IMR-90 (cell line): ENCODE data around the gene ALAD. TPM values are rescaled to one million over a fixed set of nuclear protein-coding genes. Genes with fewer than 3 reads are reported as not detected.

Experiments
- ATAC-seq: fragments of 200-7000 bp; cut with Tn5 transposase; 2 replicates; pipeline ENCODE4 v1.9.1; 2020; ENCODE audit warnings: low read depth, mild to moderate bottlenecking, moderate library complexity
- BruUV-seq: library from RNA; stranded (reverse); fragments of 400-500 nt; replicated peaks from 2 replicates; lab custom pipeline; 2021; lab: Mats Ljungman, UMichigan
- CTCF ChIA-PET: fragments of 300-600 bp; formaldehyde crosslinking; extraction: SDS; loops from one replicate; lab custom pipeline; 2021; ENCODE audit warnings: antibody characterized with exemption; lab: Yijun Ruan, JAX
- POLR2A ChIA-PET: fragments of 300-600 bp; sonication (Branson Sonifier 250); formaldehyde crosslinking; loops from one replicate; lab custom pipeline; 2022; ENCODE audit warnings: antibody characterized with exemption; ENCODE audit not compliant: unreplicated experiment; lab: Charles Lee
- DNase-seq: peaks from one replicate; pipeline ENCODE4 v3.0.0; 2013
- H2AFZ ChIP-seq: replicated peaks from 2 replicates; pipeline ENCODE3; 2013; ENCODE audit warnings: low read length, mild to moderate bottlenecking; ENCODE audit not compliant: poor library complexity
- H2AK5ac ChIP-seq: 2 replicates; pipeline ENCODE4 v1.6.1; 2013; ENCODE audit warnings: low read depth, low read length, inconsistent platforms
- H2AK9ac ChIP-seq: replicated peaks from 2 replicates; pipeline ENCODE3; 2013; ENCODE audit warnings: mild to moderate bottlenecking, low read depth, low read length, moderate library complexity; ENCODE audit not compliant: poor library complexity
- H2BK120ac ChIP-seq: 2 replicates; pipeline ENCODE4 v1.6.1; 2013; ENCODE audit warnings: low read depth, low read length, inconsistent platforms
- H2BK15ac ChIP-seq: 3 replicates; pipeline ENCODE4 v1.6.1; 2013; ENCODE audit warnings: low read depth, low read length, inconsistent platforms
- H2BK20ac ChIP-seq: 2 replicates; pipeline ENCODE4 v1.6.1; 2013; ENCODE audit warnings: low read depth, mild to moderate bottlenecking, inconsistent platforms, low read length, moderate library complexity
- H2BK5ac ChIP-seq: 2 replicates; pipeline ENCODE4 v1.6.1; 2013; ENCODE audit warnings: mild to moderate bottlenecking, low read depth, low read length, inconsistent platforms; ENCODE audit not compliant: poor library complexity, severe bottlenecking
- H3K14ac ChIP-seq: replicated peaks from 2 replicates; pipeline ENCODE4 v1.6.1; 2013; ENCODE audit warnings: low read depth, low read length, inconsistent platforms
- H3K18ac ChIP-seq: 2 replicates; pipeline ENCODE4 v1.6.1; 2013; ENCODE audit warnings: low read depth, low read length, control low read depth
- H3K23ac ChIP-seq: 2 replicates; pipeline ENCODE4 v1.6.1; 2013; ENCODE audit warnings: low read depth, low read length, inconsistent platforms
- H3K27ac ChIP-seq: 2 replicates; pipeline ENCODE4 v1.5.1; 2013; ENCODE audit warnings: mild to moderate bottlenecking, control low read depth, low read length; ENCODE audit not compliant: insufficient read depth
- H3K27me3 ChIP-seq: 2 replicates; pipeline ENCODE4 v1.6.1; 2013; ENCODE audit warnings: low read length; ENCODE audit not compliant: control insufficient read depth, insufficient read depth
- H3K36me3 ChIP-seq: 2 replicates; pipeline ENCODE4 v1.6.1; 2013; ENCODE audit warnings: low read length, mixed read lengths; ENCODE audit not compliant: control insufficient read depth, insufficient read depth
- H3K4ac ChIP-seq: 2 replicates; pipeline ENCODE4 v1.6.1; 2013; ENCODE audit warnings: low read depth, low read length, inconsistent platforms
- H3K4me1 ChIP-seq: 2 replicates; pipeline ENCODE4 v1.6.1; 2013; ENCODE audit warnings: low read length, mixed read lengths; ENCODE audit not compliant: control insufficient read depth, insufficient read depth
- H3K4me2 ChIP-seq: 2 replicates; pipeline ENCODE4 v1.6.1; 2013; ENCODE audit warnings: low read depth, mild to moderate bottlenecking, control low read depth, low read length, moderate library complexity
- H3K4me3 ChIP-seq: 2 replicates; pipeline ENCODE4 v1.5.1; 2013; ENCODE audit warnings: low read depth, mild to moderate bottlenecking, control low read depth, low read length, moderate library complexity; ENCODE audit not compliant: insufficient read depth
- H3K56ac ChIP-seq: 2 replicates; pipeline ENCODE4 v1.6.1; 2013; ENCODE audit warnings: low read length, inconsistent platforms; ENCODE audit not compliant: insufficient read depth; ENCODE audit errors: extremely low read depth
- H3K79me1 ChIP-seq, 2 experiments: 2 replicates each; pipeline ENCODE4 v1.6.1; 2013; ENCODE audit warnings: low read length in 2 of 2, inconsistent platforms in 1 of 2, low read depth in 1 of 2
- H3K9ac ChIP-seq: 2 replicates; pipeline ENCODE4 v1.6.1; 2013; ENCODE audit warnings: low read depth, low read length, control low read depth
- H3K9me1 ChIP-seq: 2 replicates; pipeline ENCODE4 v1.6.1; 2013; ENCODE audit warnings: low read length, inconsistent platforms; ENCODE audit not compliant: insufficient read depth
- H3K9me3 ChIP-seq: 2 replicates; pipeline ENCODE4 v1.6.1; 2013; ENCODE audit warnings: low read length; ENCODE audit not compliant: control insufficient read depth, insufficient read depth
- H4K20me1 ChIP-seq: 2 replicates; pipeline ENCODE4 v1.6.1; 2013; ENCODE audit warnings: low read length, inconsistent platforms; ENCODE audit not compliant: insufficient read depth
- H4K5ac ChIP-seq: 2 replicates; pipeline ENCODE4 v1.6.1; 2013; ENCODE audit warnings: mild to moderate bottlenecking, low read depth, low read length, control low read depth
- H4K8ac ChIP-seq, 2 experiments: 2 replicates each; pipeline ENCODE4 v1.6.1; 2013; ENCODE audit warnings: low read depth in 2 of 2, low read length in 2 of 2, control low read depth in 1 of 2, inconsistent platforms in 1 of 2
- H4K91ac ChIP-seq: 2 replicates; pipeline ENCODE4 v1.6.1; 2013; ENCODE audit warnings: low read depth, low read length, inconsistent platforms; ENCODE audit not compliant: insufficient read depth
- BHLHE40 ChIP-seq: fragments of 150-350 bp; IDR thresholded peaks from 2 replicates; pipeline ENCODE4 v1.6.1; 2016; ENCODE audit warnings: mild to moderate bottlenecking, low read depth, low read length
- CEBPB ChIP-seq: IDR thresholded peaks from 2 replicates; pipeline ENCODE4 v1.6.1; 2012; ENCODE audit warnings: low read depth, low read length, improper control_type of control experiment
- CHD1 ChIP-seq: IDR thresholded peaks from 2 replicates; pipeline ENCODE4 v1.6.1; 2012; ENCODE audit warnings: low read depth, low read length, improper control_type of control experiment
- FOS ChIP-seq: fragments of 150-350 bp; IDR thresholded peaks from 2 replicates; pipeline ENCODE4 v1.6.1; 2016; ENCODE audit warnings: low read depth, low read length
- MAZ ChIP-seq: IDR thresholded peaks from 2 replicates; pipeline ENCODE4 v1.6.1; 2012; ENCODE audit warnings: low read depth, mild to moderate bottlenecking, low read length, improper control_type of control experiment, moderate library complexity, borderline replicate concordance
- MXI1 ChIP-seq: IDR thresholded peaks from 2 replicates; pipeline ENCODE4 v1.6.1; 2012; ENCODE audit warnings: low read depth, mild to moderate bottlenecking, low read length, moderate library complexity, borderline replicate concordance
- NFE2L2 ChIP-seq: fragments of 150-350 bp; IDR thresholded peaks from 2 replicates; pipeline ENCODE4 v1.6.1; 2016; ENCODE audit warnings: low read depth, mild to moderate bottlenecking, low read length
- RAD21 ChIP-seq: IDR thresholded peaks from 2 replicates; pipeline ENCODE4 v1.6.1; 2012; ENCODE audit warnings: low read length, improper control_type of control experiment
- RCOR1 ChIP-seq: IDR thresholded peaks from 2 replicates; pipeline ENCODE4 v1.6.1; 2012; ENCODE audit warnings: mild to moderate bottlenecking, low read length, improper control_type of control experiment; ENCODE audit not compliant: insufficient replicate concordance
- RFX5 ChIP-seq: IDR thresholded peaks from 2 replicates; pipeline ENCODE4 v1.8.0; 2012; ENCODE audit warnings: low read depth, mild to moderate bottlenecking, low read length, moderate library complexity
- SMC3 ChIP-seq: fragments of 150-350 bp; IDR thresholded peaks from 2 replicates; pipeline ENCODE4 v1.6.1; 2016; ENCODE audit warnings: low read depth, mild to moderate bottlenecking, antibody characterized with exemption, low read length, moderate library complexity
- WGBS, 2 experiments: methylation state at CpG; one replicate each; pipeline versions ENCODE4 v1.1.5 to v1.1.7; 2013; ENCODE audit warnings: missing lambda C conversion rate in 2 of 2; ENCODE audit not compliant: insufficient read length in 1 of 2; ENCODE audit errors: extremely low coverage in 2 of 2; 5-methylcytosine and 5-hydroxymethylcytosine counted together
- dilution Hi-C: fragments of 300-500 bp; cut with HindIII; formaldehyde crosslinking; loops from one replicate; pipeline ENCODE4 v1.14.3; 2018; ENCODE audit warnings: low sequenced_read_pairs; ENCODE audit not compliant: unreplicated experiment
- in situ Hi-C: fragments of 300-500 bp; cut with MboI; formaldehyde crosslinking; loops from 3 replicates; pipeline ENCODE4 v1.14.3; 2019; ENCODE audit warnings: low sequenced_read_pairs, inconsistent platforms, mixed read lengths
- intact Hi-C: fragments of 100-400 bp; cut with micrococcal nuclease; formaldehyde crosslinking; loops from 2 replicates; pipeline ENCODE4 v1.10.0; 2022
- polyA plus RNA-seq, 3 experiments: library from polyadenylated mRNA; depleted of rRNA; stranded (reverse); fragments of >200 nt; gene quantifications; 2 replicates each; pipeline ENCODE4 v1.2.3, GENCODE V29; 2012; ENCODE audit warnings: low replicate concordance in 1 of 3
- total RNA-seq: library from RNA; depleted of rRNA; stranded (reverse); fragments of >200 nt; gene quantifications from 2 replicates; pipeline ENCODE4 v1.2.3, GENCODE V29; 2012
- TF ChIP-seq, protein P1 (sequence below): fragments of 150-350 bp; IDR thresholded peaks from 2 replicates; pipeline ENCODE4 v1.6.1; 2017; ENCODE audit warnings: mild to moderate bottlenecking, antibody characterized with exemption, low read length, low read depth
- TF ChIP-seq, protein P2 (sequence below): conservative IDR thresholded peaks from 2 replicates; pipeline ENCODE4 v1.5.1; 2012; ENCODE audit warnings: mild to moderate bottlenecking, low read depth, low read length, improper control_type of control experiment

Gene ALAD
- total and polyA plus RNA-seq, 2 of the 4 experiments (the other 2 are of a cell fraction) = 11.1 to 15.6 TPM

DNA sequence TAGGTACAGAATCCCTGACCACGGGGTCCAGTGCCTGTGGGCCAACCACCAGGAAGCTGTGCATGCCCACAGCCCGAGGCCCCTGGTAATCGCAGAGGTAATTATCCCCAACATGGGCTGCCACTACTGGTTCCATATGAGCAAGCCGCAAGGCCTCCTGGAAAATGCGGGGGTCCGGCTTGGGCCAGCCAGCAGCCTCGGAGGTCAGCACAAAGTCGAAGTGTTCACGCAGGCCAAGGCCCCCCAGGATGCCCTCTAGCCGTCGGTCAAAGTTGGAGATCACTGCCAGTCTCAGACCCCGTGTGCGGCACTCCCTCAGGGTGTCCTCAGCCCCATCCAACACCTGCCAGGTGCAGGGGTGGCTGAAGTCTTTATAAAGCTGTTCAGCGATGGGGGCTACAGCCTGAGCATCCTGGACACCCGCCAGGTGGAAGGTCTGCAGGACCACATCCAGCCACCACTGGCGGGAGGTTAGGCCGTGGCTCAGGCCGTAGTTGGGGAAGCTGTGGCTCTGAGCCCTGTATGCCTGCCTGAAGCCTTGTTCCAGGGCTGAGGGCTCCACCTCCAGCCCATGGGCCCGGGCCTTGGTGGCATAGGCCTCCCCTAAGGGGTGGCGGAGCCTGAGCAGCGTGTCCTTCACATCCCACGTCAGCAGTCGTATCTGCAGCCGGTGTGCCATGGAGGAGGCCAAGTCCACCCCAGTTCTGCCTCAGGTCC is 27.2 kb downstream of the ALAD start:
- Histone ChIP-seq H3K14ac (no peak overlapping the region), H2AK5ac (no peak overlapping the region), H2BK15ac (no peak overlapping the region), H2BK120ac (no peak overlapping the region), H3K56ac (no peak overlapping the region), H3K27me3 (peaks cover 6% of the 10 kb centered on the region; the same call in 1 of the 2 replicates), H3K9me1 (no peaks in the 10 kb centered on the region), H3K18ac (no peak overlapping the region), H2AFZ (no peak overlapping the region), H3K79me1 (peaks cover 0 to 8% of the 10 kb centered on the region in 2 experiments; a peak in 1 of 4 replicates), H4K8ac (no peak overlapping the region), H3K23ac (no peak overlapping the region), H3K4me2 (no peak overlapping the region), H2BK5ac (no peak overlapping the region), H4K91ac (no peak overlapping the region), H3K9me3 (no peaks in the 10 kb centered on the region), H2AK9ac (no peak overlapping the region), H2BK20ac (no peak overlapping the region), H3K4me3 (no peak overlapping the region), H3K36me3 (peaks cover 12% of the 10 kb centered on the region; the same call in 1 of the 2 replicates), H3K4ac (no peak overlapping the region), H3K9ac (no peak overlapping the region), H3K27ac (no peak overlapping the region), H4K20me1 (no peaks in the 10 kb centered on the region), H4K5ac (no peak overlapping the region), H3K4me1 (peaks cover 2% of the 10 kb centered on the region; the same call in 1 of the 2 replicates)
- no TSS peak for BruUV-seq
- TF ChIP-seq CEBPB = no peak
- TF ChIP-seq SMC3 = no peak
- no peak for TF ChIP-seq BHLHE40
- TF ChIP-seq MXI1 = no peak
- no peak for TF ChIP-seq FOS
- TF ChIP-seq, protein P1, sequence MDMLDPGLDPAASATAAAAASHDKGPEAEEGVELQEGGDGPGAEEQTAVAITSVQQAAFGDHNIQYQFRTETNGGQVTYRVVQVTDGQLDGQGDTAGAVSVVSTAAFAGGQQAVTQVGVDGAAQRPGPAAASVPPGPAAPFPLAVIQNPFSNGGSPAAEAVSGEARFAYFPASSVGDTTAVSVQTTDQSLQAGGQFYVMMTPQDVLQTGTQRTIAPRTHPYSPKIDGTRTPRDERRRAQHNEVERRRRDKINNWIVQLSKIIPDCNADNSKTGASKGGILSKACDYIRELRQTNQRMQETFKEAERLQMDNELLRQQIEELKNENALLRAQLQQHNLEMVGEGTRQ = no peak
- no peak for TF ChIP-seq RCOR1
- no peak for TF ChIP-seq RAD21
- TF ChIP-seq NFE2L2 = no peak
- no peak for TF ChIP-seq CHD1
- no peak for TF ChIP-seq RFX5
- TF ChIP-seq, protein P2, sequence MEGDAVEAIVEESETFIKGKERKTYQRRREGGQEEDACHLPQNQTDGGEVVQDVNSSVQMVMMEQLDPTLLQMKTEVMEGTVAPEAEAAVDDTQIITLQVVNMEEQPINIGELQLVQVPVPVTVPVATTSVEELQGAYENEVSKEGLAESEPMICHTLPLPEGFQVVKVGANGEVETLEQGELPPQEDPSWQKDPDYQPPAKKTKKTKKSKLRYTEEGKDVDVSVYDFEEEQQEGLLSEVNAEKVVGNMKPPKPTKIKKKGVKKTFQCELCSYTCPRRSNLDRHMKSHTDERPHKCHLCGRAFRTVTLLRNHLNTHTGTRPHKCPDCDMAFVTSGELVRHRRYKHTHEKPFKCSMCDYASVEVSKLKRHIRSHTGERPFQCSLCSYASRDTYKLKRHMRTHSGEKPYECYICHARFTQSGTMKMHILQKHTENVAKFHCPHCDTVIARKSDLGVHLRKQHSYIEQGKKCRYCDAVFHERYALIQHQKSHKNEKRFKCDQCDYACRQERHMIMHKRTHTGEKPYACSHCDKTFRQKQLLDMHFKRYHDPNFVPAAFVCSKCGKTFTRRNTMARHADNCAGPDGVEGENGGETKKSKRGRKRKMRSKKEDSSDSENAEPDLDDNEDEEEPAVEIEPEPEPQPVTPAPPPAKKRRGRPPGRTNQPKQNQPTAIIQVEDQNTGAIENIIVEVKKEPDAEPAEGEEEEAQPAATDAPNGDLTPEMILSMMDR = no peak
- TF ChIP-seq MAZ = no peak
- dilution Hi-C loops = no loop called here
- intact Hi-C loops = no loop called here
- POLR2A ChIA-PET = no interaction called here
- in situ Hi-C loops = no loop called here
- 92% methylated on average over 15 of the region's 24 CpGs; no CpG with 5 or more reads in 1 of the 2 experiments for WGBS, 2 experiments
- DNase-seq = no peak
- CTCF ChIA-PET = interaction anchor here (0.9 to 1.0 kb wide), 2 partner anchors 9 to 28 kb away, joined by 3 to 4 read pairs; partner anchors contain the start of gene ALAD
- no peak for ATAC-seq
